IMR-90 (cell line): Measurements from ENCODE around the gene MRE11. TPM values are rescaled to one million over a fixed set of nuclear protein-coding genes. Genes with fewer than 3 reads are reported as not detected.

Experiments used
- ATAC-seq: fragments of 200-7000 bp; cut with Tn5 transposase; 2 replicates; pipeline ENCODE4 v1.9.1; 2020; ENCODE audit warnings: low read depth, mild to moderate bottlenecking, moderate library complexity
- BruUV-seq: library from RNA; stranded (reverse); fragments of 400-500 nt; replicated peaks from 2 replicates; lab custom pipeline; 2021; lab: Mats Ljungman, UMichigan
- CTCF ChIA-PET: fragments of 300-600 bp; formaldehyde crosslinking; extraction: SDS; loops from one replicate; lab custom pipeline; 2021; ENCODE audit warnings: antibody characterized with exemption; lab: Yijun Ruan, JAX
- POLR2A ChIA-PET: fragments of 300-600 bp; sonication (Branson Sonifier 250); formaldehyde crosslinking; loops from one replicate; lab custom pipeline; 2022; ENCODE audit warnings: antibody characterized with exemption; ENCODE audit not compliant: unreplicated experiment; lab: Charles Lee
- DNase-seq: peaks from one replicate; pipeline ENCODE4 v3.0.0; 2013
- H2AFZ ChIP-seq: replicated peaks from 2 replicates; pipeline ENCODE3; 2013; ENCODE audit warnings: low read length, mild to moderate bottlenecking; ENCODE audit not compliant: poor library complexity
- H2AK5ac ChIP-seq: 2 replicates; pipeline ENCODE4 v1.6.1; 2013; ENCODE audit warnings: low read depth, low read length, inconsistent platforms
- H2AK9ac ChIP-seq: replicated peaks from 2 replicates; pipeline ENCODE3; 2013; ENCODE audit warnings: mild to moderate bottlenecking, low read depth, low read length, moderate library complexity; ENCODE audit not compliant: poor library complexity
- H2BK120ac ChIP-seq: 2 replicates; pipeline ENCODE4 v1.6.1; 2013; ENCODE audit warnings: low read depth, low read length, inconsistent platforms
- H2BK15ac ChIP-seq: 3 replicates; pipeline ENCODE4 v1.6.1; 2013; ENCODE audit warnings: low read depth, low read length, inconsistent platforms
- H2BK20ac ChIP-seq: 2 replicates; pipeline ENCODE4 v1.6.1; 2013; ENCODE audit warnings: low read depth, mild to moderate bottlenecking, inconsistent platforms, low read length, moderate library complexity
- H2BK5ac ChIP-seq: 2 replicates; pipeline ENCODE4 v1.6.1; 2013; ENCODE audit warnings: mild to moderate bottlenecking, low read depth, low read length, inconsistent platforms; ENCODE audit not compliant: poor library complexity, severe bottlenecking
- H3K14ac ChIP-seq: replicated peaks from 2 replicates; pipeline ENCODE4 v1.6.1; 2013; ENCODE audit warnings: low read depth, low read length, inconsistent platforms
- H3K18ac ChIP-seq: 2 replicates; pipeline ENCODE4 v1.6.1; 2013; ENCODE audit warnings: low read depth, low read length, control low read depth
- H3K23ac ChIP-seq: 2 replicates; pipeline ENCODE4 v1.6.1; 2013; ENCODE audit warnings: low read depth, low read length, inconsistent platforms
- H3K27ac ChIP-seq: 2 replicates; pipeline ENCODE4 v1.5.1; 2013; ENCODE audit warnings: mild to moderate bottlenecking, control low read depth, low read length; ENCODE audit not compliant: insufficient read depth
- H3K27me3 ChIP-seq: 2 replicates; pipeline ENCODE4 v1.6.1; 2013; ENCODE audit warnings: low read length; ENCODE audit not compliant: control insufficient read depth, insufficient read depth
- H3K36me3 ChIP-seq: 2 replicates; pipeline ENCODE4 v1.6.1; 2013; ENCODE audit warnings: low read length, mixed read lengths; ENCODE audit not compliant: control insufficient read depth, insufficient read depth
- H3K4ac ChIP-seq: 2 replicates; pipeline ENCODE4 v1.6.1; 2013; ENCODE audit warnings: low read depth, low read length, inconsistent platforms
- H3K4me1 ChIP-seq: 2 replicates; pipeline ENCODE4 v1.6.1; 2013; ENCODE audit warnings: low read length, mixed read lengths; ENCODE audit not compliant: control insufficient read depth, insufficient read depth
- H3K4me2 ChIP-seq: 2 replicates; pipeline ENCODE4 v1.6.1; 2013; ENCODE audit warnings: low read depth, mild to moderate bottlenecking, control low read depth, low read length, moderate library complexity
- H3K4me3 ChIP-seq: 2 replicates; pipeline ENCODE4 v1.5.1; 2013; ENCODE audit warnings: low read depth, mild to moderate bottlenecking, control low read depth, low read length, moderate library complexity; ENCODE audit not compliant: insufficient read depth
- H3K56ac ChIP-seq: 2 replicates; pipeline ENCODE4 v1.6.1; 2013; ENCODE audit warnings: low read length, inconsistent platforms; ENCODE audit not compliant: insufficient read depth; ENCODE audit errors: extremely low read depth
- H3K79me1 ChIP-seq, 2 experiments: 2 replicates each; pipeline ENCODE4 v1.6.1; 2013; ENCODE audit warnings: low read length in 2 of 2, inconsistent platforms in 1 of 2, low read depth in 1 of 2
- H3K9ac ChIP-seq: 2 replicates; pipeline ENCODE4 v1.6.1; 2013; ENCODE audit warnings: low read depth, low read length, control low read depth
- H3K9me1 ChIP-seq: 2 replicates; pipeline ENCODE4 v1.6.1; 2013; ENCODE audit warnings: low read length, inconsistent platforms; ENCODE audit not compliant: insufficient read depth
- H3K9me3 ChIP-seq: 2 replicates; pipeline ENCODE4 v1.6.1; 2013; ENCODE audit warnings: low read length; ENCODE audit not compliant: control insufficient read depth, insufficient read depth
- H4K20me1 ChIP-seq: 2 replicates; pipeline ENCODE4 v1.6.1; 2013; ENCODE audit warnings: low read length, inconsistent platforms; ENCODE audit not compliant: insufficient read depth
- H4K5ac ChIP-seq: 2 replicates; pipeline ENCODE4 v1.6.1; 2013; ENCODE audit warnings: mild to moderate bottlenecking, low read depth, low read length, control low read depth
- H4K8ac ChIP-seq, 2 experiments: 2 replicates each; pipeline ENCODE4 v1.6.1; 2013; ENCODE audit warnings: low read depth in 2 of 2, low read length in 2 of 2, control low read depth in 1 of 2, inconsistent platforms in 1 of 2
- H4K91ac ChIP-seq: 2 replicates; pipeline ENCODE4 v1.6.1; 2013; ENCODE audit warnings: low read depth, low read length, inconsistent platforms; ENCODE audit not compliant: insufficient read depth
- BHLHE40 ChIP-seq: fragments of 150-350 bp; IDR thresholded peaks from 2 replicates; pipeline ENCODE4 v1.6.1; 2016; ENCODE audit warnings: mild to moderate bottlenecking, low read depth, low read length
- CEBPB ChIP-seq: IDR thresholded peaks from 2 replicates; pipeline ENCODE4 v1.6.1; 2012; ENCODE audit warnings: low read depth, low read length, improper control_type of control experiment
- FOS ChIP-seq: fragments of 150-350 bp; IDR thresholded peaks from 2 replicates; pipeline ENCODE4 v1.6.1; 2016; ENCODE audit warnings: low read depth, low read length
- MAZ ChIP-seq: IDR thresholded peaks from 2 replicates; pipeline ENCODE4 v1.6.1; 2012; ENCODE audit warnings: low read depth, mild to moderate bottlenecking, low read length, improper control_type of control experiment, moderate library complexity, borderline replicate concordance
- NFE2L2 ChIP-seq: fragments of 150-350 bp; IDR thresholded peaks from 2 replicates; pipeline ENCODE4 v1.6.1; 2016; ENCODE audit warnings: low read depth, mild to moderate bottlenecking, low read length
- WGBS, 2 experiments: methylation state at CpG; one replicate each; pipeline versions ENCODE4 v1.1.5 to v1.1.7; 2013; ENCODE audit warnings: missing lambda C conversion rate in 2 of 2; ENCODE audit not compliant: insufficient read length in 1 of 2; ENCODE audit errors: extremely low coverage in 2 of 2; 5-methylcytosine and 5-hydroxymethylcytosine counted together
- dilution Hi-C: fragments of 300-500 bp; cut with HindIII; formaldehyde crosslinking; loops from one replicate; pipeline ENCODE4 v1.14.3; 2018; ENCODE audit warnings: low sequenced_read_pairs; ENCODE audit not compliant: unreplicated experiment
- in situ Hi-C: fragments of 300-500 bp; cut with MboI; formaldehyde crosslinking; loops from 3 replicates; pipeline ENCODE4 v1.14.3; 2019; ENCODE audit warnings: low sequenced_read_pairs, inconsistent platforms, mixed read lengths
- intact Hi-C: fragments of 100-400 bp; cut with micrococcal nuclease; formaldehyde crosslinking; loops from 2 replicates; pipeline ENCODE4 v1.10.0; 2022
- polyA plus RNA-seq, 3 experiments: library from polyadenylated mRNA; depleted of rRNA; stranded (reverse); fragments of >200 nt; gene quantifications; 2 replicates each; pipeline ENCODE4 v1.2.3, GENCODE V29; 2012; ENCODE audit warnings: low replicate concordance in 1 of 3
- total RNA-seq: library from RNA; depleted of rRNA; stranded (reverse); fragments of >200 nt; gene quantifications from 2 replicates; pipeline ENCODE4 v1.2.3, GENCODE V29; 2012

Gene MRE11
- total and polyA plus RNA-seq, 2 of the 4 experiments (the other 2 are of a cell fraction) = 9.0 to 15.6 TPM

DNA sequence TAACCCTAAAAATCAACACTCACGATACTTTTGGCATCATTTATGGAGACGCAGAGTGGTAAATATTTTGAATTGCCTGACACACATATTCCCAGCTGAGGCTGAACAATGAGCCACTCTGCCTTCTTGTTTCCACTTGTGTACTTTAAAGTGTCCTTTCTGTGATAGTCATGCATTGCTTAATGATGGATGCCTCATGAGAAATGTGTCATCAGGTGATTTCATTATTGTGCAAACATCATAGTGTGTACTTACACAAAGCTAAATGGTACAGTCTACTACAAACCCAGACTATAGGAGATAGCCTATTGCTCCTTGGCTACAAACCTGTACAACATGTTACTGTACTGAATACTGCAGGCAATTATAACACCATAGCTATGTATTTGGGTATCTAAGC lies 44.2 kb downstream of the MRE11 start:
- DNase-seq (peak; percentile 88), ATAC-seq (peak; percentile 72)
- no peaks in the 10 kb centered on the region for H3K9me3 ChIP-seq
- no peak overlapping the region for H3K23ac ChIP-seq
- no TSS peak for BruUV-seq
- H3K9ac ChIP-seq = no peak overlapping the region
- no peak for TF ChIP-seq NFE2L2
- peak; percentile 60 for TF ChIP-seq FOS
- TF ChIP-seq MAZ = no peak
- TF ChIP-seq CEBPB = peak; percentile 97
- TF ChIP-seq BHLHE40 = peak; percentile 43
- H3K36me3 ChIP-seq = peaks cover 1% of the 10 kb centered on the region; the same call in 1 of the 2 replicates
- H2AK5ac ChIP-seq = no peak overlapping the region
- H2AFZ ChIP-seq = no peak overlapping the region
- no peak overlapping the region for H4K91ac ChIP-seq
- no peak overlapping the region for H3K18ac ChIP-seq
- H4K8ac ChIP-seq = no peak overlapping the region
- dilution Hi-C loops = no loop called here
- H3K27me3 ChIP-seq = no peaks in the 10 kb centered on the region
- WGBS, 2 experiments = no CpG with 5 or more reads among the region's 2 CpGs
- POLR2A ChIA-PET = no interaction called here
- no peaks in the 10 kb centered on the region for H4K20me1 ChIP-seq
- H2AK9ac ChIP-seq = no peak overlapping the region
- H3K14ac ChIP-seq = no peak overlapping the region
- no peak overlapping the region for H4K5ac ChIP-seq
- H3K56ac ChIP-seq = no peak overlapping the region
- no peak overlapping the region for H2BK120ac ChIP-seq
- peaks cover 2% of the 10 kb centered on the region; the same call in 1 of the 2 replicates for H3K4me1 ChIP-seq
- H2BK20ac ChIP-seq = no peak overlapping the region
- intact Hi-C loops = no loop called here
- H3K9me1 ChIP-seq = no peaks in the 10 kb centered on the region
- no peak overlapping the region for H2BK15ac ChIP-seq
- CTCF ChIA-PET = interaction anchor here (1.1 kb wide), 2 partner anchors 10 to 554 kb away, joined by 3 read pairs; no protein-coding TSS in a partner anchor
- in situ Hi-C loops = no loop called here
- H2BK5ac ChIP-seq = no peak overlapping the region
- no peak overlapping the region for H3K4ac ChIP-seq
- H3K79me1 ChIP-seq = no peaks in the 10 kb centered on the region
- no peak overlapping the region for H3K27ac ChIP-seq
- H3K4me2 ChIP-seq = no peak overlapping the region; the same call in 1 of the 2 replicates
- no peak overlapping the region for H3K4me3 ChIP-seq
